HepG2 (cell line): ENCODE data around the gene PARP3. TPM values are rescaled to one million over a fixed set of nuclear protein-coding genes. Genes with fewer than 3 reads are reported as not detected.

Experiments used
- IKZF4 ChIP-seq: sonication (generic); formaldehyde crosslinking; IDR thresholded peaks from 2 replicates; pipeline ENCODE4 v1.5.1; 2020; ENCODE audit warnings: borderline replicate concordance, mild to moderate bottlenecking, low read depth, missing genetic modification reagents; ENCODE audit errors: not compliant biosample characterization
- KIAA2018 ChIP-seq: sonication (generic); formaldehyde crosslinking; IDR thresholded peaks from 2 replicates; pipeline ENCODE4 v1.5.0; 2020; ENCODE audit warnings: mild to moderate bottlenecking, missing genetic modification reagents, borderline replicate concordance
- MBNL3 ChIP-seq: fragments of 250-450 bp; sonication (Bioruptor Pico); conservative IDR thresholded peaks from 2 replicates; pipeline ENCODE4 v1.8.0; 2022; ENCODE audit warnings: mild to moderate bottlenecking, inconsistent platforms
- PAXIP1 ChIP-seq: sonication (generic); formaldehyde crosslinking; conservative IDR thresholded peaks from 2 replicates; pipeline ENCODE4 v1.4.0; 2020; ENCODE audit warnings: mild to moderate bottlenecking, missing genetic modification reagents, moderate library complexity
- PCBP1 ChIP-seq: fragments of 200-400 bp; formaldehyde crosslinking; IDR thresholded peaks from 2 replicates; pipeline ENCODE4 v1.6.1; 2017; ENCODE audit warnings: mild to moderate bottlenecking, low read depth, low read length, borderline replicate concordance
- PHF20 ChIP-seq: sonication (generic); formaldehyde crosslinking; IDR thresholded peaks from 2 replicates; pipeline ENCODE4 v1.5.0; 2020; ENCODE audit warnings: mild to moderate bottlenecking, missing genetic modification reagents
- PREB ChIP-seq: sonication (generic); formaldehyde crosslinking; IDR thresholded peaks from 2 replicates; pipeline ENCODE4 v1.4.0; 2020; ENCODE audit warnings: missing genetic modification reagents
- ZBTB14 ChIP-seq: sonication (generic); formaldehyde crosslinking; IDR thresholded peaks from 2 replicates; pipeline ENCODE4 v1.4.0; 2020; ENCODE audit warnings: missing genetic modification reagents
- ZC3H4 ChIP-seq: sonication (generic); formaldehyde crosslinking; IDR thresholded peaks from 2 replicates; pipeline ENCODE4 v1.4.0; 2020; ENCODE audit warnings: missing genetic modification reagents, borderline replicate concordance
- ZNF280B ChIP-seq: sonication (generic); formaldehyde crosslinking; IDR thresholded peaks from 2 replicates; pipeline ENCODE4 v1.5.0; 2020; ENCODE audit warnings: missing genetic modification reagents, mild to moderate bottlenecking, borderline replicate concordance
- polyA plus RNA-seq, 8 experiments: library from polyadenylated mRNA; depleted of rRNA in 3 of 8; stranded (reverse) in 7 of 8; unstranded in 1 of 8; fragments of >200 nt; fragmentation: Illumina TruSeq in 4 of 8; extraction: Trizol in 4 of 8; gene quantifications; 2 replicates each; pipeline versions ENCODE4 v1.2.1 to v1.2.3, GENCODE V29; 2011 to 2016; ENCODE audit warnings: low read depth in 4 of 8, missing spikeins in 1 of 8, mixed read lengths in 1 of 8; ENCODE audit not compliant: insufficient read depth in 1 of 8
- total RNA-seq, 5 experiments: library from RNA; depleted of rRNA; stranded (reverse); fragments of >200 nt; fragmentation: Illumina TruSeq; extraction: Trizol; gene quantifications; 2 replicates each; pipeline ENCODE4 v1.2.3, GENCODE V29; 2016; ENCODE audit warnings: low read depth in 1 of 5

Gene PARP3
- total and polyA plus RNA-seq, 2 of the 13 experiments (the other 11 are each of a cell fraction or from before 2014, with no cell fraction given), result 11.2 to 21.5 TPM

- TF ChIP-seq ZNF280B (CRISPR knock-in tag), result no peak; the same call in 1 of the 2 replicates
- TF ChIP-seq PHF20 (CRISPR knock-in tag), result peak; percentile 63
- 0 out of 2 replicates have a peak, but pooled peaks have one; percentile 64 for TF ChIP-seq PCBP1
- TF ChIP-seq MBNL3 (CRISPR knock-in tag), result no peak
- peak; percentile 78 for TF ChIP-seq PAXIP1
- TF ChIP-seq IKZF4 (CRISPR knock-in tag), result peak; percentile 1
- 0 out of 2 replicates have a peak, but pooled peaks have one; percentile 56 for TF ChIP-seq PREB
- TF ChIP-seq ZBTB14 (CRISPR knock-in tag), result no peak; the same call in none of the 2 replicates
- 0 out of 2 replicates have a peak, but pooled peaks have one; percentile 52 for TF ChIP-seq KIAA2018
- no peak for TF ChIP-seq ZC3H4 (CRISPR knock-in tag)
Measured at GRCh38 chr3:51941798-51942602, at the start of gene PARP3, which contains the start of gene RRP9 (continued).
